ENCODE data around the gene PTPRD.

- TF ChIP-seq, protein P1, sequence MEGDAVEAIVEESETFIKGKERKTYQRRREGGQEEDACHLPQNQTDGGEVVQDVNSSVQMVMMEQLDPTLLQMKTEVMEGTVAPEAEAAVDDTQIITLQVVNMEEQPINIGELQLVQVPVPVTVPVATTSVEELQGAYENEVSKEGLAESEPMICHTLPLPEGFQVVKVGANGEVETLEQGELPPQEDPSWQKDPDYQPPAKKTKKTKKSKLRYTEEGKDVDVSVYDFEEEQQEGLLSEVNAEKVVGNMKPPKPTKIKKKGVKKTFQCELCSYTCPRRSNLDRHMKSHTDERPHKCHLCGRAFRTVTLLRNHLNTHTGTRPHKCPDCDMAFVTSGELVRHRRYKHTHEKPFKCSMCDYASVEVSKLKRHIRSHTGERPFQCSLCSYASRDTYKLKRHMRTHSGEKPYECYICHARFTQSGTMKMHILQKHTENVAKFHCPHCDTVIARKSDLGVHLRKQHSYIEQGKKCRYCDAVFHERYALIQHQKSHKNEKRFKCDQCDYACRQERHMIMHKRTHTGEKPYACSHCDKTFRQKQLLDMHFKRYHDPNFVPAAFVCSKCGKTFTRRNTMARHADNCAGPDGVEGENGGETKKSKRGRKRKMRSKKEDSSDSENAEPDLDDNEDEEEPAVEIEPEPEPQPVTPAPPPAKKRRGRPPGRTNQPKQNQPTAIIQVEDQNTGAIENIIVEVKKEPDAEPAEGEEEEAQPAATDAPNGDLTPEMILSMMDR (IDR thresholded peaks at IDR 0.05) = no peak
- TF ChIP-seq POLR2AphosphoS5 (IDR thresholded peaks at IDR 0.05) = no peak
- no peak for TF ChIP-seq POLR2A (IDR thresholded peaks at IDR 0.05)
Observed at GRCh38 chr9:9961487-9961886, 651.3 kb downstream of the PTPRD start.
